CD4-positive, alpha-beta T cell treated with Interleukin-6 at 100 ng/mL for 8 hours (primary cell): ENCODE data around the gene OSBPL2.

Experiments used
- DNase-seq: peaks from one replicate; pipeline ENCODE4 v3.0.0-alpha.2; 2020; ENCODE audit warnings: mixed read lengths, low spot score

OSBPL2 gene

GRCh38 chr20:62258499-62259293, 20.4 kb downstream of the OSBPL2 start:
- no peak for DNase-seq

GRCh38 chr20:62259294-62259565, 20.9 kb downstream of the OSBPL2 start:
- no peak for DNase-seq

- DNase-seq, result no peak
Observed at GRCh38 chr20:62262064-62262463, 23.7 kb downstream of the OSBPL2 start.

- DNase-seq, result no peak
Observed at GRCh38 chr20:62263396-62263795, 25.1 kb downstream of the OSBPL2 start.

- DNase-seq, result no peak
Observed at GRCh38 chr20:62265365-62265764, 27.0 kb downstream of the OSBPL2 start.

GRCh38 chr20:62266340-62266739, 28.0 kb downstream of the OSBPL2 start:
- DNase-seq, result no peak

- no peak for DNase-seq
Observed at GRCh38 chr20:62266851-62267250, 28.5 kb downstream of the OSBPL2 start.

- DNase-seq, result no peak
Observed at GRCh38 chr20:62267543-62267942, 29.2 kb downstream of the OSBPL2 start.

- DNase-seq, result no peak
Observed at GRCh38 chr20:62268228-62268900, 30.0 kb downstream of the OSBPL2 start.

- no peak for DNase-seq
Observed at GRCh38 chr20:62269378-62269777, 31.1 kb downstream of the OSBPL2 start.

- DNase-seq, result no peak
Observed at GRCh38 chr20:62269871-62270270, 31.6 kb downstream of the OSBPL2 start.

- no peak for DNase-seq
Observed at GRCh38 chr20:62272200-62272599, 33.9 kb downstream of the OSBPL2 start.

- no peak for DNase-seq
Observed at GRCh38 chr20:62273416-62273815, 35.1 kb downstream of the OSBPL2 start.

- no peak for DNase-seq
Observed at GRCh38 chr20:62274332-62274950, 36.1 kb downstream of the OSBPL2 start.

GRCh38 chr20:62275219-62275618, 36.9 kb downstream of the OSBPL2 start:
- DNase-seq, result no peak

GRCh38 chr20:62276439-62276838, 38.1 kb downstream of the OSBPL2 start:
- no peak for DNase-seq

GRCh38 chr20:62277253-62277652, 38.9 kb downstream of the OSBPL2 start:
- no peak for DNase-seq

- no peak for DNase-seq
Observed at GRCh38 chr20:62280303-62280702, 42.0 kb downstream of the OSBPL2 start.

- DNase-seq, result no peak
Observed at GRCh38 chr20:62281161-62281933, 43.0 kb downstream of the OSBPL2 start.

GRCh38 chr20:62282103-62282502, 43.8 kb downstream of the OSBPL2 start:
- no peak for DNase-seq

- no peak for DNase-seq
Observed at GRCh38 chr20:62282877-62283503, 44.7 kb downstream of the OSBPL2 start.

GRCh38 chr20:62284448-62284847, 46.1 kb downstream of the OSBPL2 start:
- DNase-seq, result no peak
